NCI-H345 treated with DMSO at 0.1 percent for 48 hours (cell line): ENCODE data around the gene NT5DC1.

Experiments
- DNase-seq: peaks from one replicate; lab custom pipeline; 2025; ENCODE audit not compliant: unreplicated experiment; lab: John Stamatoyannopoulos, UW

NT5DC1 gene

GRCh38 chr6:116100419-116101301 is at the start of gene NT5DC1:
Gene NT5DC1 (plus strand): TSS chr6:116100853. CDS start chr6:116100931, 78 bp downstream.
- peak; percentile 68 for DNase-seq

GRCh38 chr6:116051244-116051643 is 49.4 kb upstream of the NT5DC1 start:
- no peak for DNase-seq

- DNase-seq = no peak
Measured at GRCh38 chr6:116055513-116055912, 45.1 kb upstream of the NT5DC1 start.

- no peak for DNase-seq
Measured at GRCh38 chr6:116057766-116058165, 42.9 kb upstream of the NT5DC1 start.

DNA sequence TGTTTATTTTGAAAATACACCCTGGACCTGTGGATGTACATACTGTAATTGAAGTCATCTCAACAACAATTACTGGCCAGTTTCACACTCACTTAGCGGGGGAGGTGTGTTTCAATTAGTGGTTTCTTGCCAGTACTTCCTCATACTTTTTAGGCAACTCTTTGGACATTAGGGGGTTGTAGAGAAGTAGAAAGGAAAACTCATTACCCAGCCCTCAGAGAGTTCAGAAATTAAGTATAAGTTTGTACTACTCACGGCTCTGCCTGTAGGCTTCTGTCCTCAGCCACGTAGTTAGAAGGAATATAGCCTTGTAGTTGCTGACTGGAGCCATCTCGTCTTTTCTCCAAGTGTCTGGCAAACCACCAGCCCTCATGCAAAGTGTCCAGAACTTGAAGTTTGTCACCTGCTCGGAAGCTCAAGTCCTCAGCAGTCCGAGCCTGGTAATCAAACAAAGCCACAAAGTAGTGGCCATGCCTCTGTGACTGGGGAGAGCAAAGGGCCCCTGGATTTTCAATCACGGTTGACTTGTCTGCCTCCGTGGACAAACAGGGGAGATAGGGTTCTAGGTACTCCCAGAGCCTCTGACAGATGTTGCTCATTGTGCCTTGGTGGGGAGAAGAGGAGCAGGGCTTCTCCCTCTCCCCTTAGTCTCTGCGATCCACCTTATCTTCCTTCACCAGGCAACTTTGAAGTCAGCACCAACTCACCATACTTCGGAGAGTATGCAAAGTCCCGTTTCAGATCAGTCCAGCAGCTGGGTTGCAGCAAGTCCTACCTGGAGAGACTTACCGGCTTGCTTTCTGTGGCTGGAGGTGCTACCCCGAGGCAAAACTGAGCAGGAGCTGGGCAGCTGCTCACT is 40.7 kb upstream of the NT5DC1 start:
- no peak for DNase-seq

GRCh38 chr6:116060572-116061283 is 39.9 kb upstream of the NT5DC1 start, which contains the start of gene FRK:
Gene FRK (minus strand): TSS chr6:116060891. CDS start chr6:116060311, 580 bp downstream.
- DNase-seq = no peak

DNA sequence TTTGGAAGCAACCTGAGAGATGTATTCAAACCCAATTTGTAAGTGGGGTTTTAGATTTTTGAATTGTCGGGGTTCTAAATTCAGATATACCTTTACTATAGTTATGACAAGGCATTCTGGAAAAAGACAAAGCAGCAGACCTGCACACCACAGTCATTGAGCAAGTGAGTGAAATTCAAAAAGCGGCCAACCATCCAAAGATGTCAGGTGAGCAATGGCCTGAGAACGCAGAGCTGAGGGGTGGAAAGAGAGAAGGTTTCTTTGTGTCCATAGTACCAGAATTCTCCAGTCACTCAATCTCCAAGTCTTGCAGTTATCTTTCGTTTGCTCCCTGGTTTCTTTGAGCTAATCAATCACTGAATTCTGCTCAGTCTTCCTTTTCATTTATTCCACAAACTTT is 38.2 kb upstream of the NT5DC1 start:
- DNase-seq = no peak

DNA sequence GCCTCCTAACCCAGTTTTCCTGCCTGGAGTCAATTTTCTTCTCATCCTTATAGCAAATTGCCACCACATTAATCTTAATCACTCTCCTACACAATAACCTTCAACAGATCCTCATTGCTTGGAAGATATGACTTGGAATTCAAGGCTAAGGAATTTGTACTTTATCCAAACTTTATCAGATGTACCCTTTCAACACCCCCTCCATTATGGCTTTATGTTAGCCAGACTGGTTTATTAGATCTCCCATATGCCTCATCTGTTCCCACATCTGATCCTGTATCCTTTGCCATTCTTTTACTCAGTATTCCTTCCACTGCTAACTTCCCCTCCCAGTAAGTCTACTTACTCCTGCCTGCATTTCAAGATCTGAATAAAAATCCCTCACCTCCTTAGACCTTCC is 36.0 kb upstream of the NT5DC1 start:
- no peak for DNase-seq

DNA sequence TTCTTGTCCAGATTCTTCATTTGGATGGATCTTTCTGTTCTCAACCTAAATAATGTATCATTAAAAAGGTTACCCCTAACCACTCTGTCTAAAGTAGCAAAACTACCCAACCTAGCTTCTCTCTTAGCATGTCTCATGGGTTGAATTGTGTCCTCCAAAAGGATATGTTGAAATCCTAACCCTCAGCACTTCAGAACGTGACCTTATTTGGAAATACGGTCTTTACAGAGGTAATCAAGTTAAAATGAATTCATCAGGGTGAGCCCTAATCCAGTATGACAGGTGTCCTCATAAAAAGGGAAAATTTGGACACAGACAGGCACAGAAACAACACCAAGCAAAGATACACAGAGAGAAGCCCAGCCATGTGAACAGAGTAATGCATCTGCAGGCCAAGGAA is 33.9 kb upstream of the NT5DC1 start:
- no peak for DNase-seq

DNA sequence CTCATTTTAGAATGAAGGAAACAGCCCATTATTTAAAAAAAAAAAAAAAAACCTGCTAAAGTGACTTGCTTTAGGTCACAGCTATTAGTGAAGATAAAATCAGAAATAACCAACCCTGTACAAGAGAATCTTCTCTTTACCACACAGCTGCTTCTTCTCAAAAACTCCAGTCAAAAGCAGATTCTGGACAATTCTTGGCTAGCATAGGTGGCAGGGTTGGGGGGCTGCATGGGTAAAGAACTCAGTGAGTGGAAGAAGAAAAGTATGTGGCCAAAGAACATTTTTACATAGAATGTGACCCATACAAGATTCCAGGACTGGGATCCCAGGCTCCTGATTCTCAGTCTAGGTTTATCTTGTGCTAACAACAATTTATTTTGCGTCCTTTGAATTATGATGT is 30.6 kb upstream of the NT5DC1 start:
- no peak for DNase-seq

GRCh38 chr6:116070616-116071389 is 29.9 kb upstream of the NT5DC1 start:
- DNase-seq = no peak

DNA sequence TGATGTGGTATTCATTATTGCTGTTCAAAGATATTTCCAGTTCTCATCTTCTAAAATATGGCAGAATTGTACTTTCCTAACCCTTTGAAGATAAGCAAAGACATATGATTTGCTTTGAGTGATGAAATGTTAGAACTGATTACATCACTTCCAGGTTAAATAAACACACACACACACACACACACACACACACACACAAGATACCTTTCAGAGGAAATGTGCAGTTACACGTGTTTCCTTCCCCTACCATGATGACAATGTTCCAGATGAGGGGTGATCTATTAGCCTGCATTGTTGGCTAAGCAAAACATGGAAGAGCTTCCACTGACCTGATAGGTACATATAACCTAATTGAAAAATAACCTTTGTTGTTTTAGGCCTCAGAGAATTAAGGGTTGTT is 28.3 kb upstream of the NT5DC1 start:
- no peak for DNase-seq

DNA sequence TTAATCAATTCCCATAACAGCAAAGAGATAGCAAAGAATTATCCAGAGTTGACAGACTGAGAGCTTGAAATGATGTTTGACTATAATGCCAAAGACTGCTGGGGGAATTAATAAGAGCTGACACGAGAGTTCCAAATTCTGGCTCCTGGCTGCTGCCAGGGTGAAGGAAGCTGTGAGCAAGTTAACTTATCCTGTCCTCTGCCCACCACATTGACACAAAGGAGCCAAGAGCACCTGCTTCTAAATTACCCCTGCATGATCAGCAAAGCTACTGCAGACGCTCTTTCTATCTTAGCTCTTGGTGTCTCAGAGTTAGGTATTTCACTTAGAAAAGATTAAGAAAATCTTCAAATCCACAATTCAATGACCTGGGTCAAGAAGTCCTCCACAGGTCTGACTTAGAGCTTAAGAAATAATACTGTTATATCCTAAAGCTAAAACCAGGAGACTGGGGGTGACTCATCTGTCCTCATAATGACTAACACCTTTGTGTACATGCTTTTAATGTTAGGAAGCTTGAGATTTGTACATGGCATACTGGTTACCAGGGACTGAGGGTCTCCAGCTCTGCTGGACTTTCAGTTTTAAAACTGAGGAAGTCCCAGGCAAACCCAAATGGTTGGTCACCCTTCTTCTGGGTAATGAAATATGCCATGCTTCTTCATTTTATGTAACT is 26.8 kb upstream of the NT5DC1 start:
- DNase-seq = no peak

DNA sequence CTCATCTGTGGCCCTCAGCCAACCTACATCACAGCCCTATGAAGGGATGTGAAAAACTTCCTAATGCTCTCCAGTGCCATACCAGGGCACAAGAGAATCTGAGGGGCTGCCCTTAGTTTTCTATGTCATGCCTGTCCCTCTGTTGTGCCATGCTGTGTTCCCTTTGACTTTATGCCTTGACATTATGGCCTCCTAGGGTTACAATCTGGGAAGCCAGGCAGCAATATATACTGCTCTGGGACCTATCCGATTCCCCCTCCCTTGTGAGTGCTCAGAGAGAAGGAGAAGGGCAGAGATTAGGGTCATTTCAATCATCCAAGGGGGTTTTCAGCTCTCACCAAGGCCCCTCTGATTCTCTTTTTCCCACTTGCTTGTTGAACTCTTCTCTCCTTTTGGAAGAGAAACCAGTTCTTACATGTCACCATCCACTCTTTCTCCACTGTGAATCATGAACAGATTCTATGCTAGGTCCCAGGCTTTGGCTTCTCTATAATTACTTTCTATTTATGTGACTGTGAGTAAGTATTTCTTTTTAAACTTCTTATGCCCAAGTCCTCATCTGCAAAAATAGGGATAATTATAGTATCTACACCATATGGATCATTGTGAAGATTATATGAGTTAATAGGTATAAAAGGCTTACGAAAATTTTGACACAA is 25.8 kb upstream of the NT5DC1 start:
- no peak for DNase-seq

DNA sequence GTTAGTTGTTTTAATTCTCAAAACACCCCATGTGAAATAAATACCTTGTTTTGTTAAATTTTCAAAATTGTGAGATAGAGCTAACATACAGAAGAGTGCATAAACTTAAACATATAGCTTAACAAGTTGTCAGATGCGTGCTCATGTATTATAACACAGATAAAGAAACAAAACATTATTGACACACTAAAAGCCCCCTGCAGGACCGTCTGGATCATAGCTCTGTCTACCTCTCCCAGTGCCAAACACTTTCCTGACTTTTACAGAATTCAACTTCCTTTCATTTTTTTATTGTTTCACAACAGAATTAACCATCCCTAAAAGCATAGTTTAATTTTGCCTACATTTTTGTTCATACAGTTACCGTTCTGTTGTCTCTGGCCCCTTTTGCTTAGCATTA is 22.1 kb upstream of the NT5DC1 start:
- DNase-seq = no peak

DNA sequence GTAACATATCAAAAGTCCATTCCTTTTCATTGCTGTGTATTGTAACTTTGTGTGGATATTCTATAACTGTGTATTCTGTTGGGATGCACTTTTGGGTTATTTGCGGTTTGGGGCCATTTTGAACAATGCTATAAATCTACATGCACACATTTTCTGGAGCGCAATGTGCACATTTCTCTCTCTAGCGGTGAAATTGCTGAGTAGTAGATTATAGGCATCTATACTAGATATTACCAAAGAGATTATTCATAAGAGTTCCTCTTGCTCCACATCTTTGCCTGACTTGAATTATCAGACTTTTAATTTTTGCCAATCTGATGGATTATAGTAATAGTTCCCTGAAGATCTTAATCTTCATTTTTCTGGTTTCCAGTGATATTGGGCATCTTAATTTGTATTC is 21.7 kb upstream of the NT5DC1 start:
- no peak for DNase-seq

DNA sequence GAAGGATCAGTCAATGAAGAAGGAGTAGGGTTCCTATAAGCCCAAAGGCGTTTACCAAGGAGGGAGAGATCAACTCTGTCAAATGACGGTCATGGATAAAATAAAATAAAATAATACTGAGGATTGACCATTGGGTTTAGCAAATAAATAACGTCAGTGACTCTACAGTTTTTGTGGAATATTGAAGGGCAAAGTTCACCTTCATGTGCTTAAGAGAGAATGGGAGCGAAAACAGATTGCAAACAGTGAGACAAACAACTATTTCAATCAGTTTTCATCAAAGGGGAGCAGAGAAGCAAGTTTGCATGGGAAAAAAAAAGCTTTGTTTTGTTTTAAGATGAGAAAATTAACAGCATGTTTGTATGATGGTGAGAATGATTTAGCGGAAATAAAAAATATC is 17.6 kb upstream of the NT5DC1 start:
- DNase-seq = no peak

- DNase-seq = no peak
Measured at GRCh38 chr6:116084284-116084683, 16.4 kb upstream of the NT5DC1 start.

DNA sequence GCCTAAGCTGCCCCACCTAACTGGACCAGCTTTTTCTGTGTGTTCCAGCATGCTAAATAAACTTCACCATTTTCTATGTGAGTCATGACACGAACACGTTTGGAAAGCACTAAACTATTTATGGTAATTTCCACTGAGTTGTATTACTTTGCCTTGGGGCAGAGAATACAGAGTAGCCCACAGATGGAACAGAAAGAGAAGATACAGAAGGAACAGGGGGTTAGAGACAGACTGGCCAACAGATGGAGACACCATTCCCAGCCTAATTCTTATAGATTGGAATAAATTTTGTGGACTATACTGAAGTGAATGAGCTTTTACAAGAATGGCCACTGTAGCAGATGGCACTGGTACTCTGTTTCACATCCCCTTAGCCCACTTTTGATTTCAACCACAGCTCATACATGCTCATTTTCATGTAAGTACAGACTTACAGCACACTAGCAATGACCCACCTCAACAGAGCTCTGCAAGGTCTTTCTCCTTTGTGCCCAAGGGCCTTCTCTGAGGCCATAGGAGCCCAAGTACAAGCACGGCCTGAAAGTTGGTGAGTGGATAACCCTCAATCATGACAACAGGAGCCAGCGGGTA is 13.1 kb upstream of the NT5DC1 start:
- DNase-seq = no peak
